ENCODE data around the gene FOXC2.

GRCh38 chr16:86540894-86541293 lies 25.7 kb upstream of the FOXC2 start:
- TF ChIP-seq POLR2A (IDR thresholded peaks at IDR 0.05): no peak
- no peak for TF ChIP-seq CTCF (IDR thresholded peaks at IDR 0.05)
